ENCODE data around the gene SCNN1A.

The SCNN1A gene

GRCh38 chr12:6323340-6323994 is 51.9 kb downstream of the SCNN1A start:
- DNase-seq (ENCODE audit: low read depth in 1 of 2, low spot score in 1 of 2), result peak; percentile 72 to 85
- Histone ChIP-seq H3K4me3 (replicated peaks; ENCODE audit: insufficient read depth, low read length) (no peak overlapping the region), H3K27ac (replicated peaks) (peak overlapping the region; percentile 36), H3K27me3 (ENCODE audit: insufficient read depth, poor library complexity, severe bottlenecking) (no peaks in the 10 kb centered on the region)
- TF ChIP-seq POLR2AphosphoS5 (IDR thresholded peaks at IDR 0.05; ENCODE audit: low read depth), result peak; percentile 60
- no peak for TF ChIP-seq SPI1 (IDR thresholded peaks at IDR 0.05; ENCODE audit: borderline replicate concordance, low read depth)

- Histone ChIP-seq H3K27ac (replicated peaks) (no peak overlapping the region), H3K27me3 (ENCODE audit: insufficient read depth, poor library complexity, severe bottlenecking) (no peaks in the 10 kb centered on the region), H3K4me3 (replicated peaks; ENCODE audit: insufficient read depth, low read length) (no peak overlapping the region)
- TF ChIP-seq GABPA (IDR thresholded peaks at IDR 0.05; ENCODE audit: low read depth) (no peak), CTCF (IDR thresholded peaks at IDR 0.05; ENCODE audit: insufficient read depth, low read length) (no peak), POLR2AphosphoS5 (IDR thresholded peaks at IDR 0.05; ENCODE audit: low read depth) (no peak), REST (IDR thresholded peaks at IDR 0.05; ENCODE audit: insufficient replicate concordance, low read depth) (no peak), SPI1 (IDR thresholded peaks at IDR 0.05; ENCODE audit: borderline replicate concordance, low read depth) (no peak)
- no peak for DNase-seq (ENCODE audit: low read depth in 1 of 2, low spot score in 1 of 2)
Observed at GRCh38 chr12:6322969-6323339, 52.4 kb downstream of the SCNN1A start.

- TF ChIP-seq SPI1 (IDR thresholded peaks at IDR 0.05; ENCODE audit: borderline replicate concordance, low read depth) (no peak), POLR2AphosphoS5 (IDR thresholded peaks at IDR 0.05; ENCODE audit: low read depth) (no peak), GABPA (IDR thresholded peaks at IDR 0.05; ENCODE audit: low read depth) (no peak), REST (IDR thresholded peaks at IDR 0.05; ENCODE audit: insufficient replicate concordance, low read depth) (no peak), CTCF (IDR thresholded peaks at IDR 0.05; ENCODE audit: insufficient read depth, low read length) (no peak)
- no peak overlapping the region for H3K4me3 ChIP-seq (replicated peaks; ENCODE audit: insufficient read depth, low read length)
- no peak for DNase-seq (ENCODE audit: low read depth in 1 of 2, low spot score in 1 of 2)
- H3K27me3 ChIP-seq (ENCODE audit: insufficient read depth, poor library complexity, severe bottlenecking), result no peaks in the 10 kb centered on the region
- H3K27ac ChIP-seq (replicated peaks), result no peak overlapping the region
Observed at GRCh38 chr12:6322352-6322751, 53.0 kb downstream of the SCNN1A start.

GRCh38 chr12:6321905-6322304 is 53.5 kb downstream of the SCNN1A start:
- DNase-seq (ENCODE audit: low read depth in 1 of 2, low spot score in 1 of 2), result no peak
- Histone ChIP-seq H3K27me3 (ENCODE audit: insufficient read depth, poor library complexity, severe bottlenecking) (no peaks in the 10 kb centered on the region), H3K4me3 (replicated peaks; ENCODE audit: insufficient read depth, low read length) (no peak overlapping the region), H3K27ac (replicated peaks) (no peak overlapping the region)
- TF ChIP-seq CTCF (IDR thresholded peaks at IDR 0.05; ENCODE audit: insufficient read depth, low read length) (no peak), POLR2AphosphoS5 (IDR thresholded peaks at IDR 0.05; ENCODE audit: low read depth) (no peak), REST (IDR thresholded peaks at IDR 0.05; ENCODE audit: insufficient replicate concordance, low read depth) (no peak), SPI1 (IDR thresholded peaks at IDR 0.05; ENCODE audit: borderline replicate concordance, low read depth) (no peak), GABPA (IDR thresholded peaks at IDR 0.05; ENCODE audit: low read depth) (no peak)

Measured in HL-60 (cell line).